HT1080 (cell line): ENCODE results near the gene MYO9B. TPM values are rescaled to one million over a fixed set of nuclear protein-coding genes. Genes with fewer than 3 reads are reported as not detected.
A peak's percentile ranks its signal among the peaks of the same experiment; 100 is the strongest.

Experiments used
- DNase-seq: peaks from one replicate; pipeline ENCODE4 v3.0.0-alpha.2; 2015; ENCODE audit warnings: low read depth
- total RNA-seq: library from RNA; depleted of rRNA; stranded (reverse); fragments of >200 nt; shearing (Covaris generic); gene quantifications from 2 replicates; pipeline ENCODE4 v1.2.3, GENCODE V29; 2014

The MYO9B gene
- total RNA-seq, 1 experiment from 2014 or later: 30.8 TPM

DNA sequence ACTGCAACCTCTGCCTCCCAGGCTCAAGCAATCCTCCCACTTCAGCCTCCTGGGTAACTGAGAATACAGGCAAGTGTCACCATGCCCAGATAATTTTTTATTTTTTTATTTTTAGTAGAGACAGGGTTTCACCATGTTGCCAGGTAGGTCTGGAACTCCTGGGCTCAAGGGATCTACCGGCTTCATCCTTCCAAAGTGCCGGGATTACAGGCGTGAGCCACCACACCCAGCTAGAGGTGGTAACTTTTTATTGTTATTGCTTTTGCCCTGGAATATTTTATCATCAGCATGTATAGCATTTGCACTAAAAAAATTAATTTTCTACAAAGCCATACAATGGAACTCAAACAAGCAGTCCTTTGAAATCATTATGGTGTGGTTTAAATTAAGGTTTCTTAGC is 14.4 kb upstream of the MYO9B start:
- DNase-seq: no peak

DNA sequence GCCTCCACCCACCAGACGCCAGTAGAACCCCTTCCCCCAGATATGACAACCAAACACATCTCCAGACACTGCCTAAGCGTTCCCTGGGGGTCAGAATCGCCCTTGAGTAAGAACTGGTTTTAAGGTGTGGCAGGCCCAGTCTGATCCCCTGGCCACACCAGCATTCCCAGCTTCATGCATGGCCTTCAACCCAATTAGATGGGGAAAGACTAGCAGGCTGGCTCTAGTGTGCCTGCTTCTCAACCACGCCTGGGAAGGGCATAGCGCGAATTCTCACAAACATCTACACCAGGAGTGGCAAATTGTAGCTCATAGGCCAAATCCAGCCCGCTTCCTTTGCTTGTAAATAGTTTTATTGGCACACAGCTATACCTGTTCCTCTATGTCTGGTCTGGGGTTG is 13.9 kb upstream of the MYO9B start:
- DNase-seq: no peak

DNA sequence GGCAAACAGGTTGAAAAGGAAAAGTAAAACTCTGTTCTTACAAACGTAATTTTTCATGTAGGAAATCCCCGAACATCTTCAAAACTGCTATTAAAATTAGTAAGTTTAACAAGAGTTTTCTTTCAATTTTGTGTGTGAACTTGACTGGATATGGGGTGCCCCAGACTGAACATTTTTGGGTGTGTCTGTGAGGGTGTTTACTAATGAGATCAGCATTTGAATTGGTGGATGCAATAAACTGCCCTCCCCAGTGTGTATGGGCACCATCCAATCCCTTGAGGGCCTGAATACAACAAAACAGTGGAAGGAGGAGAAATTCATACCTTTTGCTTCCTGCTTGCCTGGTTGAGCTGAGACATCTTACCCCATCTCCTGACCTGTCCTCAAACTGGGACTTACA is 12.1 kb upstream of the MYO9B start:
- no peak for DNase-seq

DNA sequence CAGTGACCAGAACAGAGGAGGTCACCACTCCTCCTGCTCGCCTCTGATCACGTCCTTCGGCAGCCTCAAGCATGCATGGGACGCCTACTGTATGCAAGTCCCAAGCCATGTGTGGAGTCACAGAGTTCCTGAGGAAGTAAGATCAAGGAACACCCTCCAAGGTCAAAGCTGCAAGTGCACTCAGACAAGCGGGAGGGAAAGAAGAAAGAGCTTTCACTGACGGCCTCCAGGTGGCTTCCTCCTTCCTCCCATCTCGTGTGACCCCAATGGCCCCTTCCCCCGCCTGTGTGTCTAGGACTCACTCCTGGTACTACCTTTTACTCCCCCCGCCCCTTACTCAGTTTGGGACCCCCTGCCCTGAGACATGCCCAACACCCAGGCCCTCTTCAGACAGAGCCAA is 6.4 kb upstream of the MYO9B start:
- no peak for DNase-seq

DNA sequence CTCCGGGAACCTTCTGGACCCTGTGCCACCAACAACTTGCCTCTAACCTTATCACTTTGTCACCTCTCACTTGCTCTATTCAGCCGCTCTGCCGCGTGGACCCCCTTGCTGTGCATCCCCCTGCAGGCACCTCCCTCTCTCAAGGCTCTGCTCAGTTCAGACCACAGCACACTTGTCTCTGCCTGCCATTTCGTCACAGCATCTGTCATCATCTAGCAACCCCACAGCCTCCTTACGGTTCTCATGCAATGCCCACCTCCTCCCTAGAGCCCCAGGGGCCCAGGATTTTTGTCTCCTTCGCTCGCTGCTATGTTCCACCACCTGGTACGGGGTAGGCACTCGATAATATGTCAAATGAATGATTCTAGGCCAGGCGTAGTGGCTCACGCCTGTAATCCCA is 5.2 kb upstream of the MYO9B start:
- DNase-seq: no peak

DNA sequence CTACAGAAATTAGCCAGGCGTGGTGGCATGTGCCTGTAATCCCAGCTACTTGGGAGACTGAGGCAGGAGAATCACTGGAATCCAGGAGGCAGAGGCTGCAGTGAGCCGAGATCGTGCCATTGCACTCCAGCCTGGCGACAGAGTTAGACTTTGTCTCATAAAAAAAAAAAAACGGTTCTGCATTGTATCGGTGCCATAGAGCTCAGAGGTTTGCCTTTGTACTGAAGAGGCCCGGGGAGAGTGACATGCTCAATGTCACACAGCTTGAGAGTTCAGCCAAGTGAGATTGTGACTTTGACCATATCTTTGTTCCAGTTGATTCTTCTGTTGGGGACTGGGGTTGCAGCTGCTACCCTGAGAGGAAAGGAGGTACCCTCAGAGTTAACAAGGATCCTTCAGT is 4.7 kb upstream of the MYO9B start:
- DNase-seq: no peak

DNA sequence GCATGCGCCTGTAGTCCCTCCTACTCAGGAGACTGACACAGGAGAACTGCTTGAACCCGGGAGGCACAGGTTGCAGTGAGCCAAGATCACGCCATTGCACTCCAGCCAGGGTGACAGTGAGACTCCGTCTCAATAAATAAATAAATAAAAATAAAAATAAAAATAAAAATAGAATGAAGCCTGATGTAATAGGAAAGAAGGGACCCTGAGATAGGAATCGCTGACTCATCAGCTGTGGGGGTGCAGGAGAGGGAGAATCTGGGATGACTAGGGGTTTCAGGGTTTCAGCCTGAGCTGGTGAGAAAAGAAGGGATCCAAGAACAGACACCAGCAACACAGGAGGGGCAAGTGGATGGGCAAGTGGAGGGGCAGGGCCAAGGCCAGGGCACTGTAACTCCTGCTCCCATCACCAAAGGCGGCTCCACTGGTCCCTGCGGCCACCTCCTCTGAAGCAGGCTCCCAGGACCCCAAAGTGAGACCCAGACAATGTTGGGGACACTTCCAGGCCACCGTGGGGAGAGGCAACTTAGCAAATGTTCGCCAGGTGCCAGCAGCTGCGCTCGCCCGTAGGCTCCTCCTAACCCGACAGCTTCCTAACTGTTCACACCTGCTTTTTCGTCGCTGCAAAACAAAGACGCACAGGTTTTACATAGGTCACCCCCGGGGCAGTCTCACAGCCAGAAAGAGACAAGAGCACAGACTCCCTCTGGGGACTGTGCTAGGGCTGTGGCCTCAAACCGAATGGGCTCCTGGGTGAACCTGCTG is 1.5 kb upstream of the MYO9B start:
- DNase-seq: no peak

DNA sequence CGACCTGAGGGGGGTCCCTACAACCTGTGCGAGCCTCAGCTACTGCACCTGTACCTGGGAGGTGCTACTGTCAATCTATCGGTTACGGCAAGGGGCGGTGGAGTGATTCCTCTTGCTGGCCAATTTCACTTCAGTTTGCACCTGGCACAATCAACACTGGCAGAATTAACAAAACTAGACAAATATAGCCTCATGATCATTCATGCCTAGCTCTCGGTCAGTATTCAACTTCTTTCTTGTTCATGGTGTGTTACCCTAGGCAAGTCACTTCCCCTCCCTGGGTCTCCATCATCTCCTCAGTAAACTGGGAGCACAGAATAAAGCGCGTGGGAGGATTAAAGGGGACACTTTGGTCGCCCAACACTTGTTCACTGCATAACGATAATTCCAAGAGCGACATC is 943 bp upstream of the MYO9B start:
- no peak for DNase-seq

DNA sequence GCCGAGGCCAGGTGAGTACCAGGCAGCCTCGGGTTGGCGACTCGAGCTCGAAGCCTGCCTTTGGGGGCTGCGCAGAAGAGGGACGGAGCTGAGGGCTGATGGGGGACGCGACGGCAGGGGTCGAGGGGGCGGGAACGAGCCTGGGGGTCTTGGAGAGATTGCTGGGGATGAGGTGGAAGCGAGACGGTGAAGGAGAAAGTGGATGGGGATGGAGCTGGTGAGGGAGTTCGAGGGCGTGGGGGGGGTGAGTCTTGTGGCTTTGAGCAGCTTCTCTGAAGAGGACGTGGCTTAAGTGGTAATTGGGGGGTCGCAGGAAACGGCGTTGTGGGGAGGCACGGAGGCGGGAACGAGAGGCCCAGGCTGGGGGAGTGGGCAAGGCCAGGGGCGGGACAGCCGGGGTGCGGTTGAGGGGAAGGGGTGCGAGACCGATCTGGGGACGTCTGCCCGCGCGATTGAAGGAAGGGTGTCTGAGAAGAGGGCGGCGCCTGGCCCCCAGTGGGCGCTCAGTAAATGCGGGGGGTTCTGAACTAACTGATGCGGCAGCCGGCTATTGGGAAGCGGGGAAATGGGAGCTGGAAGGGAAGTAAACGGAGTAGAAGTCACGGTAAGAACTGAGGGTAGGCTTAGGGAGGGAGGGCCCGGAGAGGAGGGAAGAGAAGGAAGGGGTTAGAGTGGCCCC is 426 bp downstream of the MYO9B start:
- DNase-seq: no peak

DNA sequence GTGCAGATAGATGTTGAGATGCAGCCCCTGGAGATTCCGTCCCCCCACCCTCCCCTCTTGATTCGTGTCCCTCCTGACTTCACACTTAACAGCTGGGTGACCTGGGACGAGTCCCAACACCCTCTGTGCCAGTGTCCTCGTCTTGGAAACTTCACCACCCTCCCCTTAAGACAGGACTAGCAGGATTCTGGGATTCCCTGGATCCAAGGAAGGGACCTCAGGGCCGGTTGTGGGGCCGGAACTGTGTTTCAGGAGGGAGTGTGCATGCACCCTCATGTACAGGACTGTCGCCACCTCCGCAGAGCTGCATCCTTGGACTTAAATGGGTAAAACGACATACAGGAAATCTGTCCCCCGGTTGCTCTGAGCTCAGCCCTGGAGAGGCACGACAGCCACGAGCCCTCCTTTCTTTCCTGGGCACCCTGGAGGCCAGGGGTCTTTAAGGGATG is 990 bp downstream of the MYO9B start:
- DNase-seq: no peak

DNA sequence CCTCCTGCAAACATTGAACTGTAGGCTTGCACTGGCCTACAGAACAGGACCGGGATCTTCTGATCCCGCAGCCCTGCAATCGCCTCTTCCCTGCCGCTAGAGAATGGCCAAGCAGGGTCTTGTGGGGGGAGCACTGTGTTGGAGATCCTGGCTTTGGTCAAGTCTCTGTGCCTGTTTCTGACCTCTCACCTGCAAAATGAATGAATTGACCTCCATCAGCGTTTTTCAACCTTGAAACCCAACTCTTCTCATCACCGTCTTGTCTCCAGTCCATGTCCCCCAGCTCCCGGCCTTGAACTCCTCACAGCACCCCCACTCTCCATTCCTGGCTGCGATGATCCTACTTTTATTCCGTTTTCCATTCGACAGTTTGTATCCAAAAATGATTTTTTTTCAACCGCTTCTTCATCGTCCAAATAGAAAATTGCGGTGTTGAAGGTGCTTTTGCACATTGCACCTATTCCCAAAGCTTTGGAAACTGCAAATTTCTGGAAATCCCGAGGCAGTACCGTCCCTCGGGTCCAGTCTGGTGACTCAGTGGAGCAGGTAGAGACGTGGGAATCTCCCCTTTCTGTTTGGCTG is 2.0 kb downstream of the MYO9B start:
- no peak for DNase-seq

DNA sequence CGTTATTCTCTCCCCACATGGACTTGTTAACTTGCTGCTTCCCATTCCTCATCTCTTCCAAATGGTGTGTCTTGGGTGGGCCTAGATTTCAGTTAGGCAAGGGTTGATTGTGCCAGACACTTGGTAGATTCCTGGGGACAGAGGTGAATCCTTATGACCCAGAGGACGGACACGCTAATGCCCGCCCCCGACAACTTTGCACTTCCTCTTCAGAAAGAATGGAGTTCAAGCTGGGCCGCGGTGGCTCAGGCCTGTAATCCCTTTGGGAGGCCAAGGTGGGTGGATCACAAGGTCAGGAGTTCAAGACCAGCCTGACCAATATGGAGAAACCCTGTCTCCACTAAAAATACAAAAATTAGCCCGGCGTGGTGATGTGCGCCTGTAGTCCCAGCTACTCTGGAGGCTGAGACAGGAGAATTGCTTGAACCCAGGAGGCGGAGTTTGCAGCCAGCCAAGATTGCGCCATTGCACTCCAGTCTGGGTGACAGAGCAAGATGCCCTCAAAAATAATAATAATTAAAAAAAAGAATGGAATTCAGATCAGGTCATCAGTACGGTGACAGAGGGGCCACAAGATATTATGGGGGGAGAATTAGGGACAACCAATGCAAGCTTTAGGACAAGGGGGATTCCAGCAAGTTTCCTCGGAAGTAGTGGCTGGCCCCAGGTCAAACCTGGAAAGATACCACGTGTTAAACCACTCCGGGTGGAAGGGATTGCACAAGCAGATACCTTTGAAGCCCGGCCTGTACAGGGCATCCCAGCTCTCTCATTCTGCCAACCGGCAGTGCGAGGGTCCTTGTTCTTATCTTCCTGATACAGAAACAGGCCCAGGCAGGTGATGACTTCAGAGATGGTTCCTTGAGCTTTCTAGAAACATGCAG is 2.7 kb downstream of the MYO9B start:
- no peak for DNase-seq

DNA sequence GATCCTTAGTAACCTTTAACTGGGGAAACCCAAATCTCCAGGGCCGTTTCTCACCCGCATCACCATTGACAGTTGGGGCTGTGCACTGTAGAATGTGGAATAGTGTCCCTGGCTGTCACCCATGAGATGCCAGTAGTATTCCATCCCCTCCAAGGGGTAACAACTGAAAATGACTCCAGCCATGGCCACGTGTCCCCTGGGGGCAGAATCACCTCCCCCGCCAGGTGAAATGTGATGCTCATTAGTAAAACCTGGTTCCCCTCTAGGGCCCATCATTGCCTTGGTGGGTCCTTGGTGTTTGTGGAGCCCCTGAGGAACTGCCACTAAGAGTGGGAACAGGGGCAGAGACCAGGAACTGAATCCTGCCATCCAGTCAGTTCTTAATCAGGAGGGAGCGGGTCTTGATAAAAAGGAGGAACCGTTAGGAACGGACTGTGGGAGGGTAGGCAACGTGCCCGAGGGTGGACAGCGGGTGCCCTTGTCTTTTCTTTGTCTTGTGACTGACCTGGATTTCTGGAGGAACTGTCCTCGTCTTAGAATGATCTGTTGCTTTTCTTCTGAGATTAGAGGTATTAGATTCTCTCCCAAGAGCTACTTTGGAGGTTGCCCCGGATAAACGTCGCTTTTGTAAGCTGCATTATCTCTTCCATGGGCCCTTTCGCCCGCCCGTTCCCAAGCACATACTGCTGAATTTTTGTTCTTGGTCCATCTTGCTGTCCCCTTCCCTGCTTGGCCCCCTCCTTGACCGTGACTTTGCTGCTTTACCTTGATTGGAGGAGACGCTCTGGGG is 3.5 kb downstream of the MYO9B start:
- no peak for DNase-seq

DNA sequence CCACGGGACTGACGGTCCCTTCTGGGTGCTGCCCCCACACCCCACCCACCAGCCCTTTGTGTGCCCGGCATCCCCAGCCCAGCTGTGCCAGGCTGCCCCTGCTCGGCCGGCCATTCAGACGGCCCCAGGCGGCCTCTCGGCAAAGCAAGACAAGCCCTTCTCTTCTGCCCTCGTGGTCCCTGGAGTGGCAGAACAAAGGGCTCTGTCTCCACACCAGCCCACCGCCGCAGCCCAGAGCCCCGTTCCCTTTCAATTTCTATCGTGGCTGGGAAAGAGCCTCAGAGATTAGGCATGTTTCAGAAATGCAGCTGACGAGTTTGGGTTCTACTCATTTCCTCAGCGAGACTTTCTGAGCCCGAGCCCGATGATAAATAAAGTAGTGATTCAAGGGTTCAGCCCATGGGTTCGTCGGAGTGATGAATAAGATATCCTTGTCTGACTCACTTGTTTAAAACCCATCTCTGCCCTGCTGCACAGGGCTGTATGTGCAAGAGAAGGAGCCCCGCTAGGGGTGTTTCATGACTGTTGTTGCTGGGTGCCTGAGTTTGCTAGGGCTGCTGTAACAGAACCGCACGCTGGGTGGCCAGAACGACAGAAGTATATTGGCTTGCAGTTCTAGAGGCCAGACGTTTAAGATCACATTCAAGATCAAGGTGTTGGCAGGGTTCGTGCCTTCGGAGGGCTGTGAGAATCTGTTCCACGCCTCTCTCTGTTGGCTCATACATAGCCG is 4.3 kb downstream of the MYO9B start:
- peak; percentile 99 for DNase-seq

DNA sequence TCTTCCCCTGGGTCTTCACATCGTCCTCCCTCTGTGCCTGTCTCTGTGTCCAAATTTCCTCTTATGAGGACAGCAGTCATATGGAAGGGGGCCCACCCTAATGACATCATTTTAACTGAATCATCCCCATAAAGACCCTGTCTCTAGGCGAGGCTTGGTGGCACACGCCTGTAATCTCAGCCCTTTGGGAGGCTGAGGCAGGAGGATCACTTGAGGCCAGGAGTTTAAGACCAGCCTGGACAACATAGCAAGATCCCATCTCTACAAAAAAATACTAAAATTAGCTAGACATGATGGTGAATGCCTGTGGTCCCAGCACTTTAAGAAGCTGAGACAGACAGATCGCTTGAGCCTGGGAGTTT is 4.8 kb downstream of the MYO9B start:
- DNase-seq: no peak

DNA sequence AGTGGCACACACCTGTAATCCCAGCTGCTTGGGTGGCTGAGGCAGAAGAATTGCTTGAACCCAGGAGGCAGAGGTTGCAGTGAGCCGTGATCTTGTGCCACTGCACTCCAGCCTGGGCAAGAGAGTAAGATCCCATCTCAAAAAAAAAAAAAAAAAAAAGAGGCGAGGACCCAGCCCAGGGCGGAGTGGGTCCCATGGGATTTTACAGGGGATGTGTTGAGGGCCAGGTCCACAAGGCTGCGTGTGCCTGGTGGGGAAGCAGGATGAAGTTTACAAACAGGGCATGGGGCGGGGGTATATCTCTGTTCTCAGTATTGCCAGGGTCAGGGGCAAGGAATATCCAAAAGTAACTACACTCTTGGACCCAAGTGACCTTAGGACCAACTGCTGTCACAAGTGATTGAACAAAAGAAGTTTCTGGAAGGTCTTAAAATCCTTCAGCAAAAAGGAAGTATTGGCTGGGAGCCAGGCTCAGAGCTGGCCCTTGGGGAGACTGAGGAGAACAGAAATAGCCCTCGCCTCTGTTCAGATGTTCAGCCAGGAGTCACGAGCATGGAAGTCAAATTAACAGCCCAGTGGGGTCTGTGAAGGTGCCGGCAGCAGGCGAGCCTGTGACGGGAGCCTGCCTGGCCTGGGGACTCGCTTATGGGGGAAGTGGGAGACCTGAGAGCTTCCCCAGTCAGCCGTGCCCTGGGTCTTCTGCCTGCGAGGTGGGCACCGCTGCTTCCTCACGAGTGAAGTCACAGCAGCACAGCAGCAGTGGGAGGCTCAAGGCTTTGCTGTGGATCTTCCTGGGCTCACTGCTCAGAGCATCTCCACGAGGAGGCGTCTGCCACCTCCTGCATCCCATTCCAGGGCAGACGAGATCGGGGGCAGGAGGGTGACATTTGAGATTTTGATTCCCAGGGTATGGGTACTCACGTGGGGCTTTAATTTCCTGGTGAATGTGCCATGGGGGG is 6.4 kb downstream of the MYO9B start:
- DNase-seq: no peak

DNA sequence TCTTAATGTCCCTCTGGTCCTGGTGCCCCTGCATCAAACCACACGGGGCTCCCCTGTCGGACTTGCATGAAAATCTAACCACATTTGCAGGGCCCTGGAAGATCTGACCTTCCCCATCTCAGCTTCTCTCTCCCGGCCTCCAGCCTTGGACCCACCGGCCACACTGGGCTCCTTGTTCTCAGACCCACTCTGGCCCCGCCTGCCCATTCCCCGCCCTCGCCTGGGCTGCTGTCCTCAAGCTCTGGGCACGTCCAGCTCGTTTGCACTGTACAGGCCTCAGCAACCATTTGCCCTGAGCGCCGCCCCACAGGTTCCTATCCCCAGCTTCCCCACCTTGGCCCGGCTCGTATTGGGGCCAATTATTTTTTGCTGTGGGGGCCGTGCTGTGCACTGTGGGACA is 10.5 kb downstream of the MYO9B start:
- DNase-seq: no peak

DNA sequence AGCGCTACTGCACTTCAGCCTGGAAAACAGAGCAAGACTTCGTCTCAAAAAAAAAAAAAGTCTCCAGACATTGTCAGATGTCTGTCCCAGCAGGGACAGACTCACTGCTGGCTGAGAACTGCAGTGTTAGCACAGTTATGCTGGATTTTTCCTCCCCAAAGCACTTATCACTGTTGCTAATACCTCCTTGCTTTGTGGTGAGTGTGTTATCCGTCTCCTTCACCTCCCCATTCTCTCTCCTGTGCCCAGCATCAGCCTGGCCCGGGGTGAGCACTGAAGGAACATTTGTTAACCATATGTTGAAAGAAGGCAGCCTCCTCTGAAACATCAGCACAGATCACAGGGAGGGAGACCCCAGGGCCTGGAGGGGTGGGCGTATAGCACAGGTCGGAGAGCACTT is 11.3 kb downstream of the MYO9B start:
- DNase-seq: no peak

DNA sequence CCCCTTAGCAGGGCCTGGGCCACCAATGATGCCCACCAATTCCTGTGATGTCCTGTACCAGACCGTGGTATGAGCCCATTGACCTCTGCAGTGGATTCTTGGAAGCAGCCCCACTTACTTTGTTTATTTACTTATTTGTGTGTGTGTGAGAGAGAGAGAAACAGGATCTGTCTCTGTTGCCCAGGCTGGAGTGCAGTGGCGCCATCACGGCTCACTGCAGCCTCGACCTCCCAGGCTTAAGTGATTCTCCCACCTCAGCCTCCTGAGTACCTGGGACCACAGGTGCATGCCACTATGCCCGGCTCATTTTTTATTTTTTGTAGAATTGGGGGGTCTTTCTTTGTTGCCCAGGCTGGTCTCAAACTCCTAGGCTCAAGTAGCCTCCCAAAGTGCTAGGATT is 13.0 kb downstream of the MYO9B start:
- DNase-seq: no peak
